ENCODE results near the gene RAB11FIP3. TPM values are rescaled to one million over a fixed set of nuclear protein-coding genes. Genes with fewer than 3 reads are reported as not detected.

RAB11FIP3 gene
- polyA plus RNA-seq, 1 of the 3 experiments (the other 2 are of a cell fraction), result 24.8 TPM

DNA sequence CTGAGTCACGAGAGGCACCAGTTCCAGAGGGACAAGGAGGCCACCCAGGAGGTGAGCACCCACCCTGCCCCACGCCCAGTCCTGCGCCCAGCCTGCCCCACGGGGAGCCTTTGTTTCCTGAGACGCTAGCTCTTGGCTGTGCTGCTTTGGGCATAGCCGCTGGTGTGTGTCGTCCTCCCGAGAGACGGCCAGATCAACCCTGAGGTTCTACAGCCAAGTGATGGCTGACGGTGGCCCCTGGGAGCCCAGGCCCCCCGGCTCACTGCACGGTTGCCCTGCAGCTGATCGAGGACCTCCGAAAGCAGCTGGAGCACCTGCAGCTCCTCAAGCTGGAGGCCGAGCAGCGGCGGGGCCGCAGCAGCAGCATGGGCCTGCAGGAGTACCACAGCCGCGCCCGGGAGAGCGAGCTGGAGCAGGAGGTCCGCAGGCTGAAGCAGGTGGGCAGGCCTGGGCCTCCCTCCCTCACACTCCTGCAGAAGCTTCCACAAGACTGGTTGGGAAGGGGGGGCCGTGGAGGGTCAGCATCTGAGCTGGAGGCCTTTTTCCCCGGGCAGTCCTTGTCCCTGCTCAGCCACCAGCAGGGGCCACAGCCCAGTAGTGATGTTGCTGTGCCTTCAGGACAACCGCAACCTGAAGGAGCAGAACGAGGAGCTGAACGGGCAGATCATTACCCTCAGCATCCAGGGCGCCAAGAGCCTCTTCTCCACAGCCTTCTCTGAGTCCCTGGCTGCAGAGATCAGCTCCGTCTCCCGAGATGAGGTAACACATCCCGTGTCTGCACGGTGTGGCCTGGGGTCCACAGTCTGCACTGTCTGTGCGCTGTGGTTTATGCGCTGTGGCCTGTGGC lies 94.6 kb downstream of the RAB11FIP3 start:
- no peaks in the 10 kb centered on the region for H3K9me2 ChIP-seq
- DNase-seq, result no peak
- H3K4me2 ChIP-seq, result no peak overlapping the region
- TF ChIP-seq TCF12 (IDR thresholded peaks at IDR 0.05) (no peak), SMC3 (IDR thresholded peaks at IDR 0.05; ENCODE audit: low read depth, low read length) (no peak), GABPA (IDR thresholded peaks at IDR 0.05; ENCODE audit: low read depth) (no peak), TAF1 (IDR thresholded peaks at IDR 0.05; ENCODE audit: borderline replicate concordance, low read depth, low read length) (no peak), MXI1 (IDR thresholded peaks at IDR 0.05; ENCODE audit: low read depth, low read length) (no peak), POLR2AphosphoS5 (IDR thresholded peaks at IDR 0.05; ENCODE audit: low read depth, low read length) (no peak), SIN3A (IDR thresholded peaks at IDR 0.05; ENCODE audit: borderline replicate concordance, low read depth, low read length) (no peak), RXRA (IDR thresholded peaks at IDR 0.05; ENCODE audit: borderline replicate concordance, low read depth) (no peak)
- TF ChIP-seq, protein P1, sequence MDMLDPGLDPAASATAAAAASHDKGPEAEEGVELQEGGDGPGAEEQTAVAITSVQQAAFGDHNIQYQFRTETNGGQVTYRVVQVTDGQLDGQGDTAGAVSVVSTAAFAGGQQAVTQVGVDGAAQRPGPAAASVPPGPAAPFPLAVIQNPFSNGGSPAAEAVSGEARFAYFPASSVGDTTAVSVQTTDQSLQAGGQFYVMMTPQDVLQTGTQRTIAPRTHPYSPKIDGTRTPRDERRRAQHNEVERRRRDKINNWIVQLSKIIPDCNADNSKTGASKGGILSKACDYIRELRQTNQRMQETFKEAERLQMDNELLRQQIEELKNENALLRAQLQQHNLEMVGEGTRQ (IDR thresholded peaks at IDR 0.05; ENCODE audit: borderline replicate concordance, low read depth, low read length), result no peak
- no peaks in the 10 kb centered on the region for H3K27me3 ChIP-seq (ENCODE audit: insufficient read depth)
- H3K4me3 ChIP-seq (ENCODE audit: low read depth in 2 of 2, low read length in 1 of 2), result no peak overlapping the region
- no peak overlapping the region for H3K27ac ChIP-seq (ENCODE audit: low read depth in 2 of 2, low read length in 1 of 2)
- peaks cover 0 to 31% of the 10 kb centered on the region in 2 experiments for H3K36me3 ChIP-seq (replicated peaks in 1 of 2; ENCODE audit: control insufficient read depth in 1 of 2, insufficient read depth in 2 of 2, low read length in 1 of 2)
- peaks cover 6% of the 10 kb centered on the region; the same call in 1 of the 2 replicates for H3K79me2 ChIP-seq (ENCODE audit: insufficient read depth)
- H3K9me3 ChIP-seq, result no peaks in the 10 kb centered on the region
- ChIA-PET POLR2A (no interaction called here), CTCF (interaction anchor here (0.9 to 1.0 kb wide), 2 partner anchors 33 to 65 kb away, joined by 3 read pairs; no protein-coding TSS in a partner anchor)
- WGBS (ENCODE audit: low lambda C conversion rate), result 98% methylated on average over 18 of the region's 35 CpGs
- peaks cover 8% of the 10 kb centered on the region for H4K20me1 ChIP-seq (ENCODE audit: insufficient read depth)
- no peak overlapping the region for H2AFZ ChIP-seq (ENCODE audit: low read depth)
- no peak overlapping the region for H3K9ac ChIP-seq
- peaks cover 5% of the 10 kb centered on the region for H3F3A ChIP-seq (replicated peaks; ENCODE audit: insufficient read depth)
- H3K4me1 ChIP-seq (ENCODE audit: control insufficient read depth in 1 of 2, insufficient read depth in 2 of 2, low read depth in 1 of 2, low read length in 1 of 2), result peaks cover 0 to under 1% of the 10 kb centered on the region in 2 experiments; a peak in 1 of 4 replicates

DNA sequence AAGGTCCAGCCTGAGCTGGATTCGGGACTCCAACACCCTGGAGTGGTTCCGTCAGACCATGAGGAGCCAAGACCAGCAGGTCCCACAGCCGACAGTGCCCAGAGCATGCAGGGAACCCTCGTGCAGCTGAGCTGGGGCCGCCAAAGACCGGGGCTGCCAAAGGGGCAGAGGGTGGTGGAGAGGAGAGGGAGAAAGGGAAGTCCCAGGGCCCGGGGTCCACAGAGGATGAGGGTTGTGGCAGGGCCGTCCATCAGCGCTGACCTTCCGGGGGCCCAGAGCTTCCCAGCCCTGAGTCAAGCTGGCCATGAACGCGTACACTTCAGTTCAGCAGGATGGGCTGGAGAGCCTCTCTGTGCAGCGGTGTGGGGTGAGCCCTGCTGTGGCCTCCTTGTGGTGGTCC lies 95.4 kb downstream of the RAB11FIP3 start:
- Histone ChIP-seq H4K20me1 (ENCODE audit: insufficient read depth) (peaks cover 13% of the 10 kb centered on the region), H3K4me3 (ENCODE audit: low read depth in 2 of 2, low read length in 1 of 2) (no peak overlapping the region), H3K79me2 (ENCODE audit: insufficient read depth) (peaks cover 6% of the 10 kb centered on the region; the same call in 1 of the 2 replicates), H2AFZ (ENCODE audit: low read depth) (no peak overlapping the region), H3K9me2 (no peaks in the 10 kb centered on the region), H3K4me1 (ENCODE audit: control insufficient read depth in 1 of 2, insufficient read depth in 2 of 2, low read depth in 1 of 2, low read length in 1 of 2) (peaks cover 5 to 8% of the 10 kb centered on the region in 2 experiments; a peak in 3 of 4 replicates), H3K27ac (ENCODE audit: low read depth in 2 of 2, low read length in 1 of 2) (no peak overlapping the region), H3K4me2 (no peak overlapping the region), H3K36me3 (replicated peaks in 1 of 2; ENCODE audit: control insufficient read depth in 1 of 2, insufficient read depth in 2 of 2, low read length in 1 of 2) (peaks cover 0 to 24% of the 10 kb centered on the region in 2 experiments), H3K9me3 (no peaks in the 10 kb centered on the region), H3F3A (replicated peaks; ENCODE audit: insufficient read depth) (peaks cover 13% of the 10 kb centered on the region), H3K27me3 (ENCODE audit: insufficient read depth) (no peaks in the 10 kb centered on the region), H3K9ac (no peak overlapping the region)
- ChIA-PET POLR2A (no interaction called here), CTCF (interaction anchor here (1.0 kb wide), 1 partner anchor 33 kb away, joined by 3 read pairs; no protein-coding TSS in a partner anchor)
- no peak for DNase-seq
- TF ChIP-seq GABPA (IDR thresholded peaks at IDR 0.05; ENCODE audit: low read depth), result no peak
- TF ChIP-seq, protein P2, sequence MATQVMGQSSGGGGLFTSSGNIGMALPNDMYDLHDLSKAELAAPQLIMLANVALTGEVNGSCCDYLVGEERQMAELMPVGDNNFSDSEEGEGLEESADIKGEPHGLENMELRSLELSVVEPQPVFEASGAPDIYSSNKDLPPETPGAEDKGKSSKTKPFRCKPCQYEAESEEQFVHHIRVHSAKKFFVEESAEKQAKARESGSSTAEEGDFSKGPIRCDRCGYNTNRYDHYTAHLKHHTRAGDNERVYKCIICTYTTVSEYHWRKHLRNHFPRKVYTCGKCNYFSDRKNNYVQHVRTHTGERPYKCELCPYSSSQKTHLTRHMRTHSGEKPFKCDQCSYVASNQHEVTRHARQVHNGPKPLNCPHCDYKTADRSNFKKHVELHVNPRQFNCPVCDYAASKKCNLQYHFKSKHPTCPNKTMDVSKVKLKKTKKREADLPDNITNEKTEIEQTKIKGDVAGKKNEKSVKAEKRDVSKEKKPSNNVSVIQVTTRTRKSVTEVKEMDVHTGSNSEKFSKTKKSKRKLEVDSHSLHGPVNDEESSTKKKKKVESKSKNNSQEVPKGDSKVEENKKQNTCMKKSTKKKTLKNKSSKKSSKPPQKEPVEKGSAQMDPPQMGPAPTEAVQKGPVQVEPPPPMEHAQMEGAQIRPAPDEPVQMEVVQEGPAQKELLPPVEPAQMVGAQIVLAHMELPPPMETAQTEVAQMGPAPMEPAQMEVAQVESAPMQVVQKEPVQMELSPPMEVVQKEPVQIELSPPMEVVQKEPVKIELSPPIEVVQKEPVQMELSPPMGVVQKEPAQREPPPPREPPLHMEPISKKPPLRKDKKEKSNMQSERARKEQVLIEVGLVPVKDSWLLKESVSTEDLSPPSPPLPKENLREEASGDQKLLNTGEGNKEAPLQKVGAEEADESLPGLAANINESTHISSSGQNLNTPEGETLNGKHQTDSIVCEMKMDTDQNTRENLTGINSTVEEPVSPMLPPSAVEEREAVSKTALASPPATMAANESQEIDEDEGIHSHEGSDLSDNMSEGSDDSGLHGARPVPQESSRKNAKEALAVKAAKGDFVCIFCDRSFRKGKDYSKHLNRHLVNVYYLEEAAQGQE (IDR thresholded peaks at IDR 0.05; ENCODE audit: low read depth, low read length), result no peak
- no peak for TF ChIP-seq MEF2A (IDR thresholded peaks at IDR 0.05; ENCODE audit: borderline replicate concordance, low read depth)
- 85% methylated on average over 6 of the region's 13 CpGs for WGBS (ENCODE audit: low lambda C conversion rate)
